22Rv1 (cell line): ENCODE data around the gene CLRN3.

Experiments
- ZFX ChIP-seq: fragments of 450-650 bp; IDR thresholded peaks from 2 replicates; pipeline ENCODE4 v1.6.1; 2017; ENCODE audit warnings: antibody characterized with exemption, borderline replicate concordance
- TF ChIP-seq, protein P1 (sequence below): fragments of 450-650 bp; IDR thresholded peaks from 2 replicates; pipeline ENCODE4 v1.5.1; 2017; ENCODE audit warnings: mild to moderate bottlenecking

DNA sequence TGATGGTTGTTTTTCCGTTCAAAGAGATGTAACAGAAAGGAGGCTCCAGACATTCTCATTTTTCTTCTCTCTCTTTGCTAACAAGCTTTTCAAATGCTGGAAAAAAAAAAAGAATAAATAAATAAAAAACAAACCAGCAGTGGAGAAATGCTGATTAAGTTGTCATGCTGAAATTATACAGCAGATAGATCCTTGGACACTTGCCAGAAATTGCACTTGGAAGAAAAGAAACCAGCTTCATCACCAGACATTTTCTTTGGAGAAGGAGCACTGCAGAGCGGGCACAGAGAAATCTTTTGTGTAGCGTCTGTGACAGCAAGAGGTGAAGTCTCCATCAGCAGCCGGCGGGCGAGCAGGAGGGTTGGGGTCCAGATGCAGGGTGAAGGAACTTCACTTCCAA is 55.8 kb downstream of the CLRN3 start:
- TF ChIP-seq, protein P1, sequence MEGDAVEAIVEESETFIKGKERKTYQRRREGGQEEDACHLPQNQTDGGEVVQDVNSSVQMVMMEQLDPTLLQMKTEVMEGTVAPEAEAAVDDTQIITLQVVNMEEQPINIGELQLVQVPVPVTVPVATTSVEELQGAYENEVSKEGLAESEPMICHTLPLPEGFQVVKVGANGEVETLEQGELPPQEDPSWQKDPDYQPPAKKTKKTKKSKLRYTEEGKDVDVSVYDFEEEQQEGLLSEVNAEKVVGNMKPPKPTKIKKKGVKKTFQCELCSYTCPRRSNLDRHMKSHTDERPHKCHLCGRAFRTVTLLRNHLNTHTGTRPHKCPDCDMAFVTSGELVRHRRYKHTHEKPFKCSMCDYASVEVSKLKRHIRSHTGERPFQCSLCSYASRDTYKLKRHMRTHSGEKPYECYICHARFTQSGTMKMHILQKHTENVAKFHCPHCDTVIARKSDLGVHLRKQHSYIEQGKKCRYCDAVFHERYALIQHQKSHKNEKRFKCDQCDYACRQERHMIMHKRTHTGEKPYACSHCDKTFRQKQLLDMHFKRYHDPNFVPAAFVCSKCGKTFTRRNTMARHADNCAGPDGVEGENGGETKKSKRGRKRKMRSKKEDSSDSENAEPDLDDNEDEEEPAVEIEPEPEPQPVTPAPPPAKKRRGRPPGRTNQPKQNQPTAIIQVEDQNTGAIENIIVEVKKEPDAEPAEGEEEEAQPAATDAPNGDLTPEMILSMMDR = no peak
- no peak for TF ChIP-seq ZFX
